SK-N-SH treated with all-trans-retinoic acid at 6 μM for 48 hours (cell line): ENCODE data around the gene NDUFB7.
A peak's percentile ranks its signal among the peaks of the same experiment; 100 is the strongest.

Experiments used
- ATAC-seq: fragments of 200-7000 bp; cut with Tn5 transposase; 3 replicates; pipeline ENCODE4 v1.9.1; 2020; ENCODE audit warnings: mild to moderate bottlenecking, moderate library complexity
- CSDC2 ChIP-seq: fragments of 250-450 bp; sonication (Bioruptor Pico); IDR thresholded peaks from 2 replicates; pipeline ENCODE4 v1.5.0; 2020; ENCODE audit warnings: mild to moderate bottlenecking, moderate library complexity
- ESRRG ChIP-seq: fragments of 250-450 bp; sonication (Bioruptor Pico); IDR thresholded peaks from 2 replicates; pipeline ENCODE4 v1.6.1; 2021; ENCODE audit warnings: mild to moderate bottlenecking
- GLIS3 ChIP-seq: fragments of 250-450 bp; sonication (Bioruptor Pico); IDR thresholded peaks from 2 replicates; pipeline ENCODE4 v1.5.0; 2020; ENCODE audit warnings: mild to moderate bottlenecking, moderate library complexity
- ISL1 ChIP-seq: fragments of 250-450 bp; sonication (Bioruptor Pico); IDR thresholded peaks from 2 replicates; pipeline ENCODE4 v2.1.2; 2022; ENCODE audit warnings: mild to moderate bottlenecking, moderate library complexity
- OSR1 ChIP-seq: fragments of 250-450 bp; sonication (Bioruptor Pico); IDR thresholded peaks from 2 replicates; pipeline ENCODE4 v1.8.0; 2022; ENCODE audit warnings: moderate library complexity, mild to moderate bottlenecking, inconsistent platforms
- POU6F1 ChIP-seq: fragments of 250-450 bp; sonication (Bioruptor Pico); IDR thresholded peaks from 2 replicates; pipeline ENCODE4 v1.8.0; 2021; ENCODE audit warnings: low read depth, mild to moderate bottlenecking, moderate library complexity, borderline replicate concordance
- RARB ChIP-seq: fragments of 250-450 bp; sonication (Bioruptor Pico); IDR thresholded peaks from 2 replicates; pipeline ENCODE4 v1.8.0; 2021; ENCODE audit warnings: mild to moderate bottlenecking, moderate library complexity
- SNAI2 ChIP-seq: fragments of 250-450 bp; sonication (Bioruptor Pico); IDR thresholded peaks from 2 replicates; pipeline ENCODE4 v1.5.0; 2020; ENCODE audit warnings: mild to moderate bottlenecking, moderate library complexity
- TCF4 ChIP-seq: fragments of 250-450 bp; sonication (Bioruptor Pico); IDR thresholded peaks from 2 replicates; pipeline ENCODE4 v1.8.0; 2021; ENCODE audit warnings: mild to moderate bottlenecking, moderate library complexity, borderline replicate concordance
- TOX ChIP-seq: fragments of 250-450 bp; sonication (Bioruptor Pico); IDR thresholded peaks from 2 replicates; pipeline ENCODE4 v1.8.0; 2021; ENCODE audit warnings: mild to moderate bottlenecking, moderate library complexity, borderline replicate concordance
- ZC3H10 ChIP-seq: fragments of 250-450 bp; sonication (Bioruptor Pico); IDR thresholded peaks from 2 replicates; pipeline ENCODE4 v1.5.1; 2021; ENCODE audit warnings: mild to moderate bottlenecking, moderate library complexity
- ZFP3 ChIP-seq: fragments of 250-450 bp; sonication (Bioruptor Pico); IDR thresholded peaks from 2 replicates; pipeline ENCODE4 v1.5.0; 2020; ENCODE audit warnings: mild to moderate bottlenecking, moderate library complexity
- ZFP30 ChIP-seq: fragments of 450-650 bp; formaldehyde crosslinking; IDR thresholded peaks from 2 replicates; pipeline ENCODE4 v1.5.0; 2022; ENCODE audit warnings: mild to moderate bottlenecking, moderate library complexity
- ZNF565 ChIP-seq: fragments of 450-650 bp; formaldehyde crosslinking; conservative IDR thresholded peaks from 2 replicates; pipeline ENCODE4 v1.5.0; 2020; ENCODE audit warnings: low read depth, mild to moderate bottlenecking, moderate library complexity
- ZNF70 ChIP-seq: fragments of 450-650 bp; formaldehyde crosslinking; IDR thresholded peaks from 2 replicates; pipeline ENCODE4 v1.5.0; 2020; ENCODE audit warnings: mild to moderate bottlenecking, moderate library complexity
- ZNF8 ChIP-seq: fragments of 450-650 bp; formaldehyde crosslinking; IDR thresholded peaks from 2 replicates; pipeline ENCODE4 v1.5.0; 2020; ENCODE audit warnings: mild to moderate bottlenecking, moderate library complexity
- TF ChIP-seq, protein P1 (sequence below): fragments of 250-450 bp; sonication (Bioruptor Pico); IDR thresholded peaks from 2 replicates; pipeline ENCODE4 v1.5.1; 2020; ENCODE audit warnings: low read depth, mild to moderate bottlenecking, moderate library complexity
- TF ChIP-seq, protein P2 (sequence below): fragments of 250-450 bp; sonication (Bioruptor Pico); IDR thresholded peaks from 2 replicates; pipeline ENCODE4 v1.8.0; 2020; ENCODE audit warnings: mild to moderate bottlenecking, moderate library complexity, borderline replicate concordance
- TF ChIP-seq, protein P3 (sequence below): fragments of 250-450 bp; sonication (Bioruptor Pico); IDR thresholded peaks from 2 replicates; pipeline ENCODE4 v1.5.1; 2021; ENCODE audit warnings: mild to moderate bottlenecking, moderate library complexity

The NDUFB7 gene

GRCh38 chr19:14519245-14519859 lies 52.5 kb downstream of the NDUFB7 start:
- TF ChIP-seq ZNF8 (no peak), SNAI2 (CRISPR knock-in tag) (no peak), ZFP30 (CRISPR knock-in tag) (no peak), ZNF70 (CRISPR knock-in tag) (no peak), GLIS3 (no peak)
- ATAC-seq, result no peak

- peak; percentile 84 for ATAC-seq
- TF ChIP-seq ZC3H10 (CRISPR knock-in tag), result peak; percentile 55; the same call in 1 of the 2 replicates
- no peak for TF ChIP-seq TCF4 (CRISPR knock-in tag)
- no peak for TF ChIP-seq ZNF70 (CRISPR knock-in tag)
- TF ChIP-seq ESRRG (CRISPR knock-in tag), result peak; percentile 91
- TF ChIP-seq GLIS3, result 0 out of 2 replicates have a peak, but pooled peaks have one; percentile 82
- TF ChIP-seq, protein P1, sequence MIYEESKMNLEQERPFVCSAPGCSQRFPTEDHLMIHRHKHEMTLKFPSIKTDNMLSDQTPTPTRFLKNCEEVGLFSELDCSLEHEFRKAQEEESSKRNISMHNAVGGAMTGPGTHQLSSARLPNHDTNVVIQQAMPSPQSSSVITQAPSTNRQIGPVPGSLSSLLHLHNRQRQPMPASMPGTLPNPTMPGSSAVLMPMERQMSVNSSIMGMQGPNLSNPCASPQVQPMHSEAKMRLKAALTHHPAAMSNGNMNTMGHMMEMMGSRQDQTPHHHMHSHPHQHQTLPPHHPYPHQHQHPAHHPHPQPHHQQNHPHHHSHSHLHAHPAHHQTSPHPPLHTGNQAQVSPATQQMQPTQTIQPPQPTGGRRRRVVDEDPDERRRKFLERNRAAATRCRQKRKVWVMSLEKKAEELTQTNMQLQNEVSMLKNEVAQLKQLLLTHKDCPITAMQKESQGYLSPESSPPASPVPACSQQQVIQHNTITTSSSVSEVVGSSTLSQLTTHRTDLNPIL (CRISPR knock-in tag), result peak; percentile 27; the same call in 1 of the 2 replicates
- TF ChIP-seq TOX, result 0 out of 2 replicates have a peak, but pooled peaks have one; percentile 38
- TF ChIP-seq, protein P2, sequence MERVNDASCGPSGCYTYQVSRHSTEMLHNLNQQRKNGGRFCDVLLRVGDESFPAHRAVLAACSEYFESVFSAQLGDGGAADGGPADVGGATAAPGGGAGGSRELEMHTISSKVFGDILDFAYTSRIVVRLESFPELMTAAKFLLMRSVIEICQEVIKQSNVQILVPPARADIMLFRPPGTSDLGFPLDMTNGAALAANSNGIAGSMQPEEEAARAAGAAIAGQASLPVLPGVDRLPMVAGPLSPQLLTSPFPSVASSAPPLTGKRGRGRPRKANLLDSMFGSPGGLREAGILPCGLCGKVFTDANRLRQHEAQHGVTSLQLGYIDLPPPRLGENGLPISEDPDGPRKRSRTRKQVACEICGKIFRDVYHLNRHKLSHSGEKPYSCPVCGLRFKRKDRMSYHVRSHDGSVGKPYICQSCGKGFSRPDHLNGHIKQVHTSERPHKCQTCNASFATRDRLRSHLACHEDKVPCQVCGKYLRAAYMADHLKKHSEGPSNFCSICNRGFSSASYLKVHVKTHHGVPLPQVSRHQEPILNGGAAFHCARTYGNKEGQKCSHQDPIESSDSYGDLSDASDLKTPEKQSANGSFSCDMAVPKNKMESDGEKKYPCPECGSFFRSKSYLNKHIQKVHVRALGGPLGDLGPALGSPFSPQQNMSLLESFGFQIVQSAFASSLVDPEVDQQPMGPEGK (CRISPR knock-in tag), result 0 out of 2 replicates have a peak, but pooled peaks have one; percentile 62
- TF ChIP-seq POU6F1 (CRISPR knock-in tag), result peak; percentile 45; the same call in 1 of the 2 replicates
- TF ChIP-seq ISL1, result no peak
- 0 out of 2 replicates have a peak, but pooled peaks have one; percentile 67 for TF ChIP-seq RARB (CRISPR knock-in tag)
- TF ChIP-seq, protein P3, sequence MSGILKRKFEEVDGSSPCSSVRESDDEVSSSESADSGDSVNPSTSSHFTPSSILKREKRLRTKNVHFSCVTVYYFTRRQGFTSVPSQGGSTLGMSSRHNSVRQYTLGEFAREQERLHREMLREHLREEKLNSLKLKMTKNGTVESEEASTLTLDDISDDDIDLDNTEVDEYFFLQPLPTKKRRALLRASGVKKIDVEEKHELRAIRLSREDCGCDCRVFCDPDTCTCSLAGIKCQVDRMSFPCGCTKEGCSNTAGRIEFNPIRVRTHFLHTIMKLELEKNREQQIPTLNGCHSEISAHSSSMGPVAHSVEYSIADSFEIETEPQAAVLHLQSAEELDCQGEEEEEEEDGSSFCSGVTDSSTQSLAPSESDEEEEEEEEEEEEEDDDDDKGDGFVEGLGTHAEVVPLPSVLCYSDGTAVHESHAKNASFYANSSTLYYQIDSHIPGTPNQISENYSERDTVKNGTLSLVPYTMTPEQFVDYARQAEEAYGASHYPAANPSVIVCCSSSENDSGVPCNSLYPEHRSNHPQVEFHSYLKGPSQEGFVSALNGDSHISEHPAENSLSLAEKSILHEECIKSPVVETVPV (CRISPR knock-in tag), result 0 out of 2 replicates have a peak, but pooled peaks have one; percentile 58
Measured at GRCh38 chr19:14517840-14518505, 53.9 kb downstream of the NDUFB7 start, which contains the start of gene DNAJB1. Gene DNAJB1 (minus strand): TSS chr19:14518397. CDS start chr19:14518349, 48 bp downstream.

DNA sequence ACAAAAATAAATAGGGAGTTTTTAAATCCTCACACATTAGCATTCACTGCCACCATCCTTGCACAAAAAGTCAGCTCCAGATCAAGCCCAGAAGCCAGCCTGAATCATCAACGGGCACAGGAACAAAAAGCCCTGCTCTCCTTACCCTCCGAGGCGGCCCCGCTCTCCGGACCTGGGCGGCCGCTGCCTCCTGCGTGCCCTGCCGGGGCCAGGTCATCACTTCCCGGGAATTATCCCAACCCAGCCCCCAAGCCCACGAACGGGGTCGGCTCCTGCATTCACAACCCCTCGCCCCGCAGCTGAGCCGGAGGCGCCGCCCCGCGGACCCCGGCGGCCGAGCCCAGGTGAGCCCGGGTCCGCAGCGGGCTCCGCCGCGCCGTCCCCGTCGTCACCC lies 54.4 kb downstream of the NDUFB7 start:
- ATAC-seq, result no peak; the same call in 2 of the 3 replicates
- TF ChIP-seq GLIS3 (no peak), OSR1 (CRISPR knock-in tag) (no peak), ZNF8 (no peak), CSDC2 (no peak), ZFP3 (CRISPR knock-in tag) (no peak), ZNF565 (no peak), POU6F1 (CRISPR knock-in tag) (no peak)
- TF ChIP-seq, protein P3 (CRISPR knock-in tag), result no peak
- TF ChIP-seq, protein P1 (CRISPR knock-in tag), result no peak
